Endothelial cell of umbilical vein (primary cell): ENCODE results near the gene GSPT2. TPM values are rescaled to one million over a fixed set of nuclear protein-coding genes. Genes with fewer than 3 reads are reported as not detected.

ENCODE experiments used
- BruUV-seq: library from RNA; stranded (reverse); fragments of 400-500 nt; replicated peaks from 2 replicates; lab custom pipeline; 2021; lab: Mats Ljungman, UMichigan
- CTCF ChIA-PET: fragments of 300-600, 350-600 bp; sonication (Branson Sonifier 250); formaldehyde crosslinking; loops from one replicate; lab custom pipeline; 2021; ENCODE audit warnings: antibody characterized with exemption, inconsistent platforms; lab: Charles Lee
- POLR2A ChIA-PET: fragments of 300-600, 350-600 bp; sonication (Branson Sonifier 250); formaldehyde crosslinking; loops from one replicate; lab custom pipeline; 2021; ENCODE audit warnings: antibody characterized with exemption, inconsistent platforms; lab: Charles Lee
- DNase-seq: peaks from one replicate; pipeline ENCODE4 v3.0.0-alpha.2; 2011; ENCODE audit warnings: low read depth, low spot score
- FAIRE-seq: peaks from 2 replicates; lab custom pipeline; 2011; peaks lifted over from hg19 to GRCh38; lab: Jason Lieb, UNC
- H2AFZ ChIP-seq: 2 replicates; pipeline ENCODE4 v1.6.0; 2012; ENCODE audit warnings: low read depth, low read length, control low read depth, inconsistent platforms
- H3K27ac ChIP-seq: 2 replicates; pipeline ENCODE4 v1.5.1; 2011; ENCODE audit warnings: low read depth, mild to moderate bottlenecking, control low read depth, low read length, moderate library complexity; ENCODE audit not compliant: insufficient read depth
- H3K27me3 ChIP-seq, 2 experiments: 2 replicates each; pipeline versions ENCODE4 v1.6.0 to v1.6.1; 2011; ENCODE audit warnings: low read length in 2 of 2, mixed read lengths in 1 of 2; ENCODE audit not compliant: control insufficient read depth in 2 of 2, insufficient read depth in 2 of 2
- H3K36me3 ChIP-seq, 2 experiments: 2 replicates in 1 of 2; 3 replicates in 1 of 2; pipeline ENCODE4 v1.5.1; 2011; ENCODE audit warnings: low read length in 2 of 2, mild to moderate bottlenecking in 1 of 2, moderate library complexity in 1 of 2; ENCODE audit not compliant: control insufficient read depth in 2 of 2, insufficient read depth in 2 of 2; ENCODE audit errors: extremely low read depth in 1 of 2
- H3K4me1 ChIP-seq: 3 replicates; pipeline ENCODE4 v1.5.1; 2011; ENCODE audit warnings: mild to moderate bottlenecking, low read length; ENCODE audit not compliant: control insufficient read depth, insufficient read depth; ENCODE audit errors: extremely low read depth
- H3K4me2 ChIP-seq: 2 replicates; pipeline ENCODE4 v1.6.1; 2011; ENCODE audit warnings: low read length, control low read depth, mixed read lengths; ENCODE audit not compliant: insufficient read depth
- H3K4me3 ChIP-seq, 3 experiments: fragments of 200-600 bp in 1 of 3; sonication (generic), shearing (Covaris generic) in 1 of 3; replicated peaks in 1 of 3; 2 replicates each; pipeline ENCODE4 v1.5.1; 2011 to 2016; ENCODE audit warnings: control low read depth in 3 of 3, low read length in 3 of 3, mild to moderate bottlenecking in 2 of 3, inconsistent platforms in 1 of 3, low read depth in 1 of 3, moderate library complexity in 1 of 3; ENCODE audit not compliant: insufficient read depth in 1 of 3
- H3K79me2 ChIP-seq: 2 replicates; pipeline ENCODE4 v1.6.0; 2012; ENCODE audit warnings: low read length, inconsistent platforms; ENCODE audit not compliant: control insufficient read depth, insufficient read depth
- H3K9ac ChIP-seq: replicated peaks from 2 replicates; pipeline ENCODE3; 2011; ENCODE audit warnings: low read length, control low read depth; ENCODE audit not compliant: insufficient read depth; ENCODE audit errors: extremely low read depth
- H3K9me1 ChIP-seq: replicated peaks from 3 replicates; pipeline ENCODE4 v1.6.0; 2011; ENCODE audit warnings: mild to moderate bottlenecking, low read length; ENCODE audit not compliant: control insufficient read depth, insufficient read depth; ENCODE audit errors: extremely low read depth
- H3K9me3 ChIP-seq: replicated peaks from 2 replicates; pipeline ENCODE4 v1.5.1; 2012; ENCODE audit warnings: low read length, inconsistent platforms; ENCODE audit not compliant: control insufficient read depth, insufficient read depth
- H4K20me1 ChIP-seq: replicated peaks from 2 replicates; pipeline ENCODE3; 2011; ENCODE audit warnings: mild to moderate bottlenecking, low read length; ENCODE audit not compliant: control insufficient read depth, insufficient read depth; ENCODE audit errors: extremely low read depth
- EZH2 ChIP-seq: IDR thresholded peaks from 2 replicates; pipeline ENCODE4 v1.6.1; 2012; ENCODE audit warnings: borderline replicate concordance, low read depth, mild to moderate bottlenecking, moderate library complexity, low read length, inconsistent platforms; ENCODE audit not compliant: severe bottlenecking
- FOS ChIP-seq: IDR thresholded peaks from 2 replicates; pipeline ENCODE4 v1.6.1; 2011; ENCODE audit warnings: mild to moderate bottlenecking, low read length, moderate library complexity, borderline replicate concordance; ENCODE audit not compliant: insufficient read depth
- GATA2 ChIP-seq: IDR thresholded peaks from 2 replicates; pipeline ENCODE4 v1.7.0; 2011; ENCODE audit warnings: low read depth, mild to moderate bottlenecking, moderate library complexity, mixed read lengths, low read length; ENCODE audit not compliant: insufficient read length, insufficient read depth
- JUN ChIP-seq: IDR thresholded peaks from 2 replicates; pipeline ENCODE4 v1.6.1; 2011; ENCODE audit warnings: borderline replicate concordance, low read depth; ENCODE audit not compliant: insufficient read length, insufficient read depth
- POLR2A ChIP-seq: IDR thresholded peaks from 2 replicates; pipeline ENCODE4 v1.6.1; 2012; ENCODE audit warnings: low read depth, mild to moderate bottlenecking, control low read depth, low read length
- POLR2AphosphoS5 ChIP-seq: IDR thresholded peaks from 2 replicates; pipeline ENCODE4 v1.6.1; 2012; ENCODE audit warnings: low read depth, mild to moderate bottlenecking, control low read depth, low read length, moderate library complexity; ENCODE audit not compliant: insufficient read depth
- dilution Hi-C: fragments of 300-500 bp; cut with MboI; formaldehyde crosslinking; loops from one replicate; pipeline ENCODE4 v1.15.0; 2019; ENCODE audit warnings: low sequenced_read_pairs; ENCODE audit not compliant: extremely low pct_ligation_motif_present
- intact Hi-C: fragments of 100-400 bp; cut with micrococcal nuclease; formaldehyde crosslinking; loops from one replicate; pipeline ENCODE4 v1.10.0; 2022
- polyA plus RNA-seq, 4 experiments: library from polyadenylated mRNA; depleted of rRNA in 3 of 4; stranded (reverse) in 3 of 4; unstranded in 1 of 4; fragments of >200 nt; gene quantifications; 2 replicates each; pipeline versions ENCODE4 v1.2.1 to v1.2.3, GENCODE V29; 2011 to 2012; ENCODE audit warnings: missing spikeins in 1 of 4
- total RNA-seq: library from RNA; stranded (reverse); gene quantifications from 2 replicates; pipeline ENCODE4 v1.2.3, GENCODE V29; 2021
- TF ChIP-seq, protein P1 (sequence below): IDR thresholded peaks from 2 replicates; pipeline ENCODE4 v1.6.1; 2011; ENCODE audit not compliant: insufficient read depth, insufficient read length
- TF ChIP-seq, protein P2 (sequence below), 2 donors: IDR thresholded peaks; 1 replicate in 1 of 2; 2 replicates in 1 of 2; pipeline ENCODE4 v1.5.1; 2011; ENCODE audit warnings: low read length in 2 of 2, mild to moderate bottlenecking in 2 of 2, moderate library complexity in 2 of 2, control low read depth in 1 of 2, inconsistent platforms in 1 of 2, low read depth in 1 of 2; ENCODE audit not compliant: insufficient read depth in 1 of 2; ENCODE audit errors: extremely low read depth in 1 of 2

Gene GSPT2
- total and polyA plus RNA-seq, 2 donors (not counting 3 experiments of a cell fraction or from before 2014, with no cell fraction given), result 2.1 to 7.5 TPM

DNA sequence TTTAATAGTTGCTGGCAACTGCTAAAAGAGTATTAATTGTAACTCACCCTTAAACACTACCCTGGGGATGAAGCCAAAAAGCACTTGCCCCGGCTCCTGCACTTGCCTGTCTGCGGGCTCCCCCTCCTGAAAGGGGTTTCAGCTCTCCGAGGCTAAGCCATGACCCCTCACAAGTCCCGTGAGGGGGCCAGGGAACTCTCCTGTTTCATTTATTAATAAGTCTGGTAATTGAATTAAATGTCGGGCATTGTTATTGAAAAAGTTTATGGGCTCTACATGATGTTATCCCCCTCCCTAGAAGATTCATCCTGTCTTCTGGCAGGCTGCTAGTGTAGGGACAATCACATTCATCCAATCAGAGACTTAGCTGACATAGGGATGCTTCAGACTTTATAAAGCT is 23.3 kb downstream of the GSPT2 start:
- no peak overlapping the region for H3K4me3 ChIP-seq
- H3K4me2 ChIP-seq, result no peak overlapping the region
- H3K9ac ChIP-seq, result no peak overlapping the region
- CTCF ChIA-PET, result no interaction called here
- BruUV-seq, result no TSS peak
- H3K27me3 ChIP-seq, result no peaks in the 10 kb centered on the region
- no peak for TF ChIP-seq JUN
- TF ChIP-seq EZH2, result no peak
- H2AFZ ChIP-seq, result no peak overlapping the region
- H3K36me3 ChIP-seq, result no peaks in the 10 kb centered on the region
- intact Hi-C loops, result no loop called here
- DNase-seq (no peak), FAIRE-seq (no peak)
- no peaks in the 10 kb centered on the region for H3K9me1 ChIP-seq
- H3K27ac ChIP-seq, result no peak overlapping the region
- dilution Hi-C loops, result no loop called here
- no peaks in the 10 kb centered on the region for H3K4me1 ChIP-seq
- no peaks in the 10 kb centered on the region for H4K20me1 ChIP-seq
- no peaks in the 10 kb centered on the region for H3K9me3 ChIP-seq
- H3K79me2 ChIP-seq, result no peaks in the 10 kb centered on the region
- POLR2A ChIA-PET, result no interaction called here

DNA sequence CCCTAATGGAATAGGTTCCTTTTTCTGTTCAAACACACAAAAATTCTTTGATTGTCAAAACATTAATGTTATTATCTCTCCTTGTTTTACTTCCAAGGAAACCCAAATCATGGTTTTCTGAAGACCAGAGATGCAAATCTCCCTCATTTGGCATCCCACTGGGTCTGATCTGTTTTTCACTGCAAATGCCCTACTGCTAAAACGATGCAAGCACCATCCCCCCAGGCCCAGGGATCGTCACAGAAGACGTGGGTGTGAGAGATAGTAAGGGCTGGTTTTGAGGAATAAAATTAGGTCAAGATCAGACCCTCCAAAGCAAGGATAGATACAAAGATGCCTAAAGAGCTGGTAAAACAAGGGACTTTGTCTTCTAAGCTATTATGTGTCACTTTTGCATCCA is 33.6 kb downstream of the GSPT2 start:
- no peak for TF ChIP-seq GATA2
- no peak for TF ChIP-seq POLR2A
- no peak for TF ChIP-seq JUN
- no peak for TF ChIP-seq EZH2
- TF ChIP-seq, protein P1, sequence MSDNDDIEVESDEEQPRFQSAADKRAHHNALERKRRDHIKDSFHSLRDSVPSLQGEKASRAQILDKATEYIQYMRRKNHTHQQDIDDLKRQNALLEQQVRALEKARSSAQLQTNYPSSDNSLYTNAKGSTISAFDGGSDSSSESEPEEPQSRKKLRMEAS, result no peak
- TF ChIP-seq FOS, result no peak
- no peak for TF ChIP-seq POLR2AphosphoS5
- TF ChIP-seq, protein P2, sequence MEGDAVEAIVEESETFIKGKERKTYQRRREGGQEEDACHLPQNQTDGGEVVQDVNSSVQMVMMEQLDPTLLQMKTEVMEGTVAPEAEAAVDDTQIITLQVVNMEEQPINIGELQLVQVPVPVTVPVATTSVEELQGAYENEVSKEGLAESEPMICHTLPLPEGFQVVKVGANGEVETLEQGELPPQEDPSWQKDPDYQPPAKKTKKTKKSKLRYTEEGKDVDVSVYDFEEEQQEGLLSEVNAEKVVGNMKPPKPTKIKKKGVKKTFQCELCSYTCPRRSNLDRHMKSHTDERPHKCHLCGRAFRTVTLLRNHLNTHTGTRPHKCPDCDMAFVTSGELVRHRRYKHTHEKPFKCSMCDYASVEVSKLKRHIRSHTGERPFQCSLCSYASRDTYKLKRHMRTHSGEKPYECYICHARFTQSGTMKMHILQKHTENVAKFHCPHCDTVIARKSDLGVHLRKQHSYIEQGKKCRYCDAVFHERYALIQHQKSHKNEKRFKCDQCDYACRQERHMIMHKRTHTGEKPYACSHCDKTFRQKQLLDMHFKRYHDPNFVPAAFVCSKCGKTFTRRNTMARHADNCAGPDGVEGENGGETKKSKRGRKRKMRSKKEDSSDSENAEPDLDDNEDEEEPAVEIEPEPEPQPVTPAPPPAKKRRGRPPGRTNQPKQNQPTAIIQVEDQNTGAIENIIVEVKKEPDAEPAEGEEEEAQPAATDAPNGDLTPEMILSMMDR (IDR thresholded peaks at IDR 0.05; ENCODE audit: extremely low read depth in 1 of 2, insufficient read depth in 1 of 2, low read depth in 1 of 2, low read length in 2 of 2), result no peak
- H3K4me1 ChIP-seq, result no peaks in the 10 kb centered on the region
- H3K79me2 ChIP-seq, result no peaks in the 10 kb centered on the region
- ChIA-PET POLR2A (no interaction called here), CTCF (no interaction called here)
- no peak for FAIRE-seq
- no peak overlapping the region for H3K4me2 ChIP-seq
- no peaks in the 10 kb centered on the region for H3K9me3 ChIP-seq
- dilution Hi-C loops (no loop called here), intact Hi-C loops (no loop called here)
- no peaks in the 10 kb centered on the region for H3K9me1 ChIP-seq
- H3K4me3 ChIP-seq, result no peak overlapping the region
- no peaks in the 10 kb centered on the region for H3K36me3 ChIP-seq
- DNase-seq, result no peak
- no TSS peak for BruUV-seq
- no peak overlapping the region for H3K27ac ChIP-seq
- H2AFZ ChIP-seq, result no peak overlapping the region
- H3K27me3 ChIP-seq, result no peaks in the 10 kb centered on the region
- H4K20me1 ChIP-seq, result no peaks in the 10 kb centered on the region
- no peak overlapping the region for H3K9ac ChIP-seq
